ENCODE results near the gene SAT1. TPM values are rescaled to one million over a fixed set of nuclear protein-coding genes. Genes with fewer than 3 reads are reported as not detected.
"Not testable (repeated sequence)": the region's sequence is repeated elsewhere in the genome, so short reads cannot be mapped to it uniquely, and the experiment has no call there.

The SAT1 gene
- total RNA-seq, 1 experiment from 2014 or later: 55.2 TPM

DNA sequence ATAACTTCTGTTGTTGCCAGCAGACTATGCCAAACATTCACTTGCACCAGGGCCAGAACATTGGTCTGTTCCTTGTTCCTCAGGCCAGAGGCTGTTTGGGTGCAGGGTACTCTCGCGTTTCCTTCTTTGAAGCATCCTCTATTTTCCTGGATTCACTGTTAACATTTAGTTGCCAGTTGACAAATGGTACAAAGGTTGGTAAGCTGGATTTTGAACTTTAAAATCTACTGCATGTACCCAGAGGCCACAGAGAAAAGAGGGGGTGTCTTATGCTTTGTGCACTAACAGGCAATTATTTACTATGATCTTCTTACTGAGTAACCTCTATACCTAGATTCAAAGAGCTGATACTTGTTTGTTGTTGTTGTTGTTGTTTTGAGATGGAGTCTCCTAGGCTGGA, 12.8 kb upstream of the SAT1 start:
- Histone ChIP-seq H2BK20ac (ENCODE audit: low read depth, low read length, poor library complexity, severe bottlenecking) (no peak overlapping the region), H3K9ac (ENCODE audit: extremely low read depth, insufficient read length, low read length) (no peak overlapping the region), H3K9me3 (ENCODE audit: control insufficient read depth, low read depth, low read length) (no peaks in the 10 kb centered on the region), H2BK120ac (ENCODE audit: low read depth, low read length, poor library complexity, severe bottlenecking) (no peak overlapping the region), H3K14ac (ENCODE audit: insufficient read depth, low read length) (no peak overlapping the region), H3K79me1 (ENCODE audit: insufficient read depth, low read depth, low read length, poor library complexity, severe bottlenecking) (no peaks in the 10 kb centered on the region), H4K91ac (ENCODE audit: insufficient read length, low read depth, low read length) (no peak overlapping the region), H3K79me2 (ENCODE audit: insufficient read depth, low read length) (no peaks in the 10 kb centered on the region), H2AK5ac (ENCODE audit: insufficient read length, low read length) (no peak overlapping the region), H3K27me3 (ENCODE audit: insufficient read depth, low read length) (no peaks in the 10 kb centered on the region), H3K4ac (ENCODE audit: low read depth, low read length) (no peak overlapping the region), H4K5ac (ENCODE audit: insufficient read length, low read depth, low read length) (no peak overlapping the region), H3K23ac (ENCODE audit: insufficient read length, low read depth, low read length) (no peak overlapping the region), H3K56ac (ENCODE audit: insufficient read length, low read depth, low read length) (no peak overlapping the region), H3K18ac (ENCODE audit: insufficient read length, low read depth, low read length) (no peak overlapping the region), H4K8ac (replicated peaks; ENCODE audit: insufficient read length, low read depth, low read length) (no peak overlapping the region), H3K4me1 (ENCODE audit: insufficient read depth, low read length) (no peaks in the 10 kb centered on the region), H3K27ac (ENCODE audit: insufficient read length, low read depth, low read length) (no peak overlapping the region), H3T11ph (ENCODE audit: low read length) (no peak overlapping the region), H4K20me1 (ENCODE audit: control insufficient read depth, insufficient read depth, insufficient read length) (no peaks in the 10 kb centered on the region), H3K23me2 (ENCODE audit: insufficient read length, low read depth, low read length, poor library complexity, severe bottlenecking) (no peaks in the 10 kb centered on the region), H2BK12ac (ENCODE audit: insufficient read length, low read depth, low read length) (no peak overlapping the region), H2AFZ (ENCODE audit: low read length) (no peak overlapping the region), H3K4me2 (ENCODE audit: insufficient read depth, insufficient read length, low read length) (no peak overlapping the region), H2BK5ac (ENCODE audit: insufficient read length, low read length) (no peak overlapping the region), H2BK15ac (ENCODE audit: low read depth, low read length) (no peak overlapping the region)
- H3K9me3 Mint-ChIP-seq: peaks cover 5 to 8% of the 10 kb centered on the region in 2 experiments; a peak in 3 of 5 replicates
- peaks cover 0 to 1% (median 0%) of the 10 kb centered on the region in 3 experiments; a peak in 1 of 7 replicates for H3K36me3 Mint-ChIP-seq (ENCODE audit: insufficient read depth in 1 of 3, low read depth in 3 of 3)
- H3K4me3 Mint-ChIP-seq: no peak overlapping the region
- no CpG with 5 or more reads among the region's 2 CpGs for WGBS (ENCODE audit: extremely low coverage, insufficient read length, low lambda C conversion rate)
- no peak for DNase-seq
- peaks cover 0 to 4% of the 10 kb centered on the region in 2 experiments; a peak in 1 of 4 replicates for H3K4me1 Mint-ChIP-seq
- peak overlapping the region in 1 of 3 experiments; percentile 70; a peak in 2 of 7 replicates for H3K27ac Mint-ChIP-seq
- TF ChIP-seq, protein P1, sequence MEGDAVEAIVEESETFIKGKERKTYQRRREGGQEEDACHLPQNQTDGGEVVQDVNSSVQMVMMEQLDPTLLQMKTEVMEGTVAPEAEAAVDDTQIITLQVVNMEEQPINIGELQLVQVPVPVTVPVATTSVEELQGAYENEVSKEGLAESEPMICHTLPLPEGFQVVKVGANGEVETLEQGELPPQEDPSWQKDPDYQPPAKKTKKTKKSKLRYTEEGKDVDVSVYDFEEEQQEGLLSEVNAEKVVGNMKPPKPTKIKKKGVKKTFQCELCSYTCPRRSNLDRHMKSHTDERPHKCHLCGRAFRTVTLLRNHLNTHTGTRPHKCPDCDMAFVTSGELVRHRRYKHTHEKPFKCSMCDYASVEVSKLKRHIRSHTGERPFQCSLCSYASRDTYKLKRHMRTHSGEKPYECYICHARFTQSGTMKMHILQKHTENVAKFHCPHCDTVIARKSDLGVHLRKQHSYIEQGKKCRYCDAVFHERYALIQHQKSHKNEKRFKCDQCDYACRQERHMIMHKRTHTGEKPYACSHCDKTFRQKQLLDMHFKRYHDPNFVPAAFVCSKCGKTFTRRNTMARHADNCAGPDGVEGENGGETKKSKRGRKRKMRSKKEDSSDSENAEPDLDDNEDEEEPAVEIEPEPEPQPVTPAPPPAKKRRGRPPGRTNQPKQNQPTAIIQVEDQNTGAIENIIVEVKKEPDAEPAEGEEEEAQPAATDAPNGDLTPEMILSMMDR (conservative IDR thresholded peaks at IDR 0.05): no peak
- H3K27me3 Mint-ChIP-seq (ENCODE audit: low read depth): no peaks in the 10 kb centered on the region; the same call in none of the 2 replicates

DNA sequence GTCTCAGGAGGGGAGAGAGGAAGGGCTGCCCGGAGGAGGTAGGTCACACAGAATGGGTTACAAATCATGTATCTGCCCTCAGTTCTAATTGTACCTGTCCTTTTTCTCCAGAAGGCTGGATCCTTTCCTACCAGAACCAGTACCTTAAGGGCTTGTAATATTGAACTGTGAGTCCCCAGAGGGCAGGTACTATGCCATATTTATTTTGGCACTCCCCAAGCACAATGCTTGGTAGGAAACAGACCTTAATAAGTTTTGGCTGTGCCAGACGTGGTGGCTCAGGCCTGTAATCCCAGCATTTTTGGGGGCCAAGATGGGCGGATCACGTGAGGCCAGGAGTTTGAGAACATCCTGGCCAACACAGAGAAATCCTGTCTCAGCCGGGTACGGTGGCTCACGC, 11.9 kb upstream of the SAT1 start:
- not testable (repeated sequence) for H2BK5ac ChIP-seq (ENCODE audit: insufficient read length, low read length); H2BK15ac ChIP-seq (ENCODE audit: low read depth, low read length); H3K56ac ChIP-seq (ENCODE audit: insufficient read length, low read depth, low read length); H2BK12ac ChIP-seq (ENCODE audit: insufficient read length, low read depth, low read length); H3K79me1 ChIP-seq (ENCODE audit: insufficient read depth, low read depth, low read length, poor library complexity, severe bottlenecking); H3K4me1 ChIP-seq (ENCODE audit: insufficient read depth, low read length); H3K14ac ChIP-seq (ENCODE audit: insufficient read depth, low read length); H3K9ac ChIP-seq (ENCODE audit: extremely low read depth, insufficient read length, low read length); H3K23ac ChIP-seq (ENCODE audit: insufficient read length, low read depth, low read length); H3K23me2 ChIP-seq (ENCODE audit: insufficient read length, low read depth, low read length, poor library complexity, severe bottlenecking); H2BK120ac ChIP-seq (ENCODE audit: low read depth, low read length, poor library complexity, severe bottlenecking); H3K27me3 ChIP-seq (ENCODE audit: insufficient read depth, low read length); H3K4me2 ChIP-seq (ENCODE audit: insufficient read depth, insufficient read length, low read length); H3K4ac ChIP-seq (ENCODE audit: low read depth, low read length); H3K79me2 ChIP-seq (ENCODE audit: insufficient read depth, low read length); H4K8ac ChIP-seq (replicated peaks; ENCODE audit: insufficient read length, low read depth, low read length); H2AFZ ChIP-seq (ENCODE audit: low read length); H3K36me3 Mint-ChIP-seq (ENCODE audit: insufficient read depth in 1 of 3, low read depth in 3 of 3); H2BK20ac ChIP-seq (ENCODE audit: low read depth, low read length, poor library complexity, severe bottlenecking); H4K20me1 ChIP-seq (ENCODE audit: control insufficient read depth, insufficient read depth, insufficient read length); DNase-seq; H3K27ac ChIP-seq (ENCODE audit: insufficient read length, low read depth, low read length); H3K4me1 Mint-ChIP-seq; H3K9me3 Mint-ChIP-seq; H4K91ac ChIP-seq (ENCODE audit: insufficient read length, low read depth, low read length); H3K18ac ChIP-seq (ENCODE audit: insufficient read length, low read depth, low read length); H3T11ph ChIP-seq (ENCODE audit: low read length); H2AK5ac ChIP-seq (ENCODE audit: insufficient read length, low read length); H4K5ac ChIP-seq (ENCODE audit: insufficient read length, low read depth, low read length); H3K4me3 Mint-ChIP-seq; H3K27me3 Mint-ChIP-seq (ENCODE audit: low read depth); H3K9me3 ChIP-seq (ENCODE audit: control insufficient read depth, low read depth, low read length)
- peak overlapping the region in 1 of 3 experiments; percentile 17; a peak in 1 of 7 replicates for H3K27ac Mint-ChIP-seq
- WGBS (ENCODE audit: extremely low coverage, insufficient read length, low lambda C conversion rate): no CpG with 5 or more reads among the region's 7 CpGs

Measured in H9 (cell line).